Mesothelial cell of epicardium (in vitro differentiated cells): ENCODE results near the gene GRIA3. TPM values are rescaled to one million over a fixed set of nuclear protein-coding genes. Genes with fewer than 3 reads are reported as not detected.

Experiments
- DNase-seq, 2 experiments: peaks; one replicate each; pipeline ENCODE4 v3.0.0; 2021; ENCODE audit warnings: low spot score in 2 of 2; ENCODE audit not compliant: unreplicated experiment in 2 of 2
- H3K27ac Mint-ChIP-seq: 2 replicates; pipeline ENCODE4 v1.8.0; 2021; ENCODE audit warnings: mixed read lengths
- H3K27me3 Mint-ChIP-seq: 2 replicates; pipeline ENCODE4 v1.8.0; 2021; ENCODE audit warnings: low read depth, mixed read lengths
- H3K36me3 Mint-ChIP-seq: 2 replicates; pipeline ENCODE4 v1.8.0; 2021; ENCODE audit warnings: mixed read lengths
- H3K4me1 Mint-ChIP-seq: 2 replicates; pipeline ENCODE4 v1.8.0; 2021; ENCODE audit warnings: mixed read lengths
- H3K4me3 Mint-ChIP-seq: 2 replicates; pipeline ENCODE4 v1.8.0; 2021; ENCODE audit warnings: mild to moderate bottlenecking, moderate library complexity, mixed read lengths
- H3K9me3 Mint-ChIP-seq: 2 replicates; pipeline ENCODE4 v1.8.0; 2021; ENCODE audit warnings: mixed read lengths
- CTCF ChIP-seq: fragments of 200-600 bp; sonication (generic); IDR thresholded peaks from one replicate; pipeline ENCODE4 v1.5.0; 2021; ENCODE audit warnings: antibody characterized with exemption; ENCODE audit not compliant: unreplicated experiment
- total RNA-seq: library from RNA; stranded (reverse); gene quantifications from 3 replicates; pipeline ENCODE4 v1.2.1, GENCODE V29; 2021

The GRIA3 gene
- total RNA-seq, 1 donor from 2014 or later: 1.9 TPM

- DNase-seq: no peak
- no peak for TF ChIP-seq CTCF
- no peaks in the 10 kb centered on the region for H3K36me3 Mint-ChIP-seq
- H3K27ac Mint-ChIP-seq: no peak overlapping the region
- H3K4me3 Mint-ChIP-seq: no peak overlapping the region
- H3K4me1 Mint-ChIP-seq: no peaks in the 10 kb centered on the region
- H3K27me3 Mint-ChIP-seq: no peaks in the 10 kb centered on the region
- peaks cover 29% of the 10 kb centered on the region for H3K9me3 Mint-ChIP-seq
Measured at GRCh38 chrX:123222920-123223319, 38.8 kb downstream of the GRIA3 start.

DNA sequence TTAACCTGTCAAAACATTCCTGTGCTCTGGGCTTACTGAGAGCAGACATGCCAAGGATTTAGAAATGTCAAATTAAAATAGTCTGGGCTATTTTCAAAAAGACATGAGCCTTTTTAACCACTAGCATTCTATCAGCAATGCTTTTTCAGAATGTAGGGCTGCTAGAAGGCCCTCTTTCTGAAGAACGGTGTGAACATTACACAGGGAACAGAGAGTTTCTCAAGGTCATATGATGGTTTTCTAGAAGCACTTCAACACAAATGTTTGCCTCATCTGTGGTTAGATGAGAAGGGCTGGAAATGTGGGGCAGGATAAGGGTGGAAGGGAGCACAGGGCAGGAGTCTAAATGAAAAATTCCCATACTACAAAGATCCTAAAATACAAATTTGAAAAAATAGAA, 39.3 kb downstream of the GRIA3 start:
- no peak overlapping the region for H3K27ac Mint-ChIP-seq
- H3K27me3 Mint-ChIP-seq: no peaks in the 10 kb centered on the region
- TF ChIP-seq CTCF: no peak
- no peaks in the 10 kb centered on the region for H3K4me1 Mint-ChIP-seq
- peaks cover 31% of the 10 kb centered on the region for H3K9me3 Mint-ChIP-seq
- H3K4me3 Mint-ChIP-seq: no peak overlapping the region
- H3K36me3 Mint-ChIP-seq: no peaks in the 10 kb centered on the region
- DNase-seq: no peak

DNA sequence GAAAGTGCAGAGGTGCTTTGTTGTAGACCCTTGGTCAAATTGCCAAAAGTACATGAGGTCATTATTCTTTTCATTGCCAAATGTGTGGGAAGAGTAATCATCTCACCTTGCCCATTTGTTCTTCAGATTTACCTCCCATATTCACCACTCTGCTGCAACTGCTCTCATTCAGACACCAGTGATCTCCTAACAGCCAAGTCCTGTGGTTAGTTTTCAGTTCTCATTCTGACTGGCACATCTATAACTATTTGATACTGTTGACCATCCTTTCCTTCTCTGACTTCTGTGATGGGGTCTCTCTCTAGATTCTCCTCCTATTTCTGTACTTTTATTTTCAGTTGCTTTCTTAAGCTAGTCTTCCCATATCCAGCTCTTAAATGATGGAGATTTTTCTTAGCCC, 39.8 kb downstream of the GRIA3 start:
- H3K4me3 Mint-ChIP-seq: no peak overlapping the region
- H3K27me3 Mint-ChIP-seq: no peaks in the 10 kb centered on the region
- H3K27ac Mint-ChIP-seq: no peak overlapping the region
- no peaks in the 10 kb centered on the region for H3K4me1 Mint-ChIP-seq
- no peak for TF ChIP-seq CTCF
- H3K36me3 Mint-ChIP-seq: no peaks in the 10 kb centered on the region
- DNase-seq: no peak
- H3K9me3 Mint-ChIP-seq: peaks cover 33% of the 10 kb centered on the region

DNA sequence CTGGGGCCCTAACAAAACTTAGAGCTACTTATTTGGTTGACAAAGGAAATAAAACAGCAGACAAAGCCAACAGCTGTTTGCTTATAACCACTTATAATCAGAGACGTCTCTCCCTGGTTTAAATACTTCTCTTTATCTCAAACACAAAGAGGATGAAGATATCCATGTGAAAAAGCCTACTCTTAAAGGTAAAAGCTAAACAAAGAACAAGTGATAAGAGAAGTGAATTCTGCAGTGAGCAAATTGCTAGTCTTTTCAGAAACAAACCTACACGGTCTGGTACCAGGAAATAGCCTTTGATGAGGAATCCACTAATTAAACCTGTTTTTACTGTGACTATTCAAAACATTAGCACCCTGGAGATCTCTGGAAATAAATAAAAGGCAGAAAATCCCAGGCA, 46.7 kb downstream of the GRIA3 start:
- no peaks in the 10 kb centered on the region for H3K36me3 Mint-ChIP-seq
- no peak for TF ChIP-seq CTCF
- H3K4me3 Mint-ChIP-seq: no peak overlapping the region
- H3K27ac Mint-ChIP-seq: no peak overlapping the region
- H3K9me3 Mint-ChIP-seq: peaks cover 30% of the 10 kb centered on the region
- H3K27me3 Mint-ChIP-seq: peaks cover 14% of the 10 kb centered on the region
- no peaks in the 10 kb centered on the region for H3K4me1 Mint-ChIP-seq
- no peak for DNase-seq

GRCh38 chrX:123236859-123237258, 52.8 kb downstream of the GRIA3 start:
- no peak overlapping the region for H3K27ac Mint-ChIP-seq
- peaks cover 5% of the 10 kb centered on the region for H3K27me3 Mint-ChIP-seq
- H3K4me3 Mint-ChIP-seq: no peak overlapping the region
- H3K36me3 Mint-ChIP-seq: no peaks in the 10 kb centered on the region
- H3K4me1 Mint-ChIP-seq: peaks cover 4% of the 10 kb centered on the region
- DNase-seq: no peak
- peaks cover 18% of the 10 kb centered on the region for H3K9me3 Mint-ChIP-seq
- no peak for TF ChIP-seq CTCF

DNA sequence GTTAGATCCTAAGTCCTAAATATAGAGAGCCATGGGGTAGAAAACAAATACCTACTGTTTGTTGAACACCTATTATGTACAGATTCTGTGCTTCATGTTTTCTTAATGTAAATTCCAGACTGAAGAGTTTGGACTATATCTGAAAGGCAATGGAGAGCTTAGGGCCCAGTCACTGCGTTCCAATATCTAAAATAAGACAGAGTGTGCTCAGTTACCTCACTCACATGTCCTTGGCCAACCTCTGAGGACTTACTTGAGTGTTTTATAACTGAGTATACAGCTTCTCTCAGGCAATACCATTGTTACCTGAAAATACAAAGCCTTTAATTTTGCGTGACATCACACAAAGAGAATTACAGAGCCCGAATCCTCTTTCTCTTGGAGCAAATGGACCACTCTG, 53.2 kb downstream of the GRIA3 start:
- Mint-ChIP-seq H3K36me3 (no peaks in the 10 kb centered on the region), H3K27me3 (peaks cover under 1% of the 10 kb centered on the region), H3K27ac (no peak overlapping the region), H3K9me3 (peaks cover 18% of the 10 kb centered on the region), H3K4me3 (no peak overlapping the region), H3K4me1 (peaks cover 4% of the 10 kb centered on the region)
- TF ChIP-seq CTCF: no peak
- DNase-seq: no peak
